Stimulated activated CD8-positive, alpha-beta memory T cell treated with anti-CD3 and anti-CD28 coated beads, Interleukin-15, amount 100 ng/mL, for 4 hours (primary cell): ENCODE measurements around the gene CDKN1B.

ENCODE experiments used
- DNase-seq, 2 donors: peaks; one replicate each; pipeline ENCODE4 v3.0.0-alpha.2; 2020; ENCODE audit warnings: low read depth in 2 of 2

Gene CDKN1B

GRCh38 chr12:12701457-12701856 lies 15.7 kb upstream of the CDKN1B start:
- no peak for DNase-seq

GRCh38 chr12:12704593-12705230 lies 12.5 kb upstream of the CDKN1B start:
- no peak for DNase-seq

- DNase-seq, result no peak
Measured at GRCh38 chr12:12705838-12706520, 11.2 kb upstream of the CDKN1B start.

- DNase-seq, result no peak
Measured at GRCh38 chr12:12713932-12714275, 3.3 kb upstream of the CDKN1B start.

GRCh38 chr12:12714276-12715021 lies 2.7 kb upstream of the CDKN1B start:
- DNase-seq, result no peak

GRCh38 chr12:12715128-12715458 lies 2.1 kb upstream of the CDKN1B start:
- no peak for DNase-seq

GRCh38 chr12:12715459-12716150 lies 1.6 kb upstream of the CDKN1B start:
- no peak for DNase-seq

- no peak for DNase-seq
Measured at GRCh38 chr12:12716151-12716792, 896 bp upstream of the CDKN1B start.

- DNase-seq, result no peak
Measured at GRCh38 chr12:12717586-12718380, 615 bp downstream of the CDKN1B start.

- no peak for DNase-seq
Measured at GRCh38 chr12:12718381-12718759, 1.2 kb downstream of the CDKN1B start.

- no peak for DNase-seq
Measured at GRCh38 chr12:12718853-12719252, 1.7 kb downstream of the CDKN1B start.

- no peak for DNase-seq
Measured at GRCh38 chr12:12719496-12719895, 2.3 kb downstream of the CDKN1B start.

GRCh38 chr12:12720052-12720451 lies 2.9 kb downstream of the CDKN1B start:
- no peak for DNase-seq

GRCh38 chr12:12720672-12721161 lies 3.5 kb downstream of the CDKN1B start:
- DNase-seq, result no peak

- no peak for DNase-seq
Measured at GRCh38 chr12:12721176-12721751, 4.1 kb downstream of the CDKN1B start.

- no peak for DNase-seq
Measured at GRCh38 chr12:12721814-12722434, 4.8 kb downstream of the CDKN1B start.

GRCh38 chr12:12722435-12723148 lies 5.4 kb downstream of the CDKN1B start:
- no peak for DNase-seq

- no peak for DNase-seq
Measured at GRCh38 chr12:12723149-12723680, 6.0 kb downstream of the CDKN1B start.

- no peak for DNase-seq
Measured at GRCh38 chr12:12723681-12724420, 6.7 kb downstream of the CDKN1B start.
